ENCODE data around the gene TADA2B. TPM values are rescaled to one million over a fixed set of nuclear protein-coding genes. Genes with fewer than 3 reads are reported as not detected.

TADA2B gene
- total and polyA plus RNA-seq, 2 of the 4 experiments (the other 2 are of a cell fraction), result 6.1 to 8.6 TPM

GRCh38 chr4:7046971-7047370 lies 3.8 kb downstream of the TADA2B start:
- POLR2A ChIA-PET (ENCODE audit: unreplicated experiment), result no interaction called here

More at GRCh38 chr4:7046971-7047370, 3.8 kb downstream of the TADA2B start:
- ATAC-seq (ENCODE audit: low read depth) (no peak), DNase-seq (no peak)
- H2BK20ac ChIP-seq (ENCODE audit: low read depth, low read length), result no peak overlapping the region
- no peak overlapping the region for H4K5ac ChIP-seq (ENCODE audit: low read depth, low read length)
- H2BK5ac ChIP-seq (ENCODE audit: low read depth, low read length, poor library complexity, severe bottlenecking), result no peak overlapping the region
- H4K8ac ChIP-seq (ENCODE audit: low read depth in 2 of 2, low read length in 2 of 2), result no peak overlapping the region
- peaks cover 24% of the 10 kb centered on the region for H3K9me1 ChIP-seq (ENCODE audit: insufficient read depth, low read length)
- H3K36me3 ChIP-seq (ENCODE audit: control insufficient read depth, insufficient read depth, low read length), result peaks cover 3% of the 10 kb centered on the region; the same call in 1 of the 2 replicates
- 77% methylated on average over 8 of the region's 9 CpGs; no CpG with 5 or more reads in 1 of the 2 experiments for WGBS, 2 experiments (ENCODE audit: extremely low coverage in 2 of 2, insufficient read length in 1 of 2)
- no peak overlapping the region for H3K9ac ChIP-seq (ENCODE audit: low read depth, low read length)
- CTCF ChIA-PET, result no interaction called here
- peaks cover 12% of the 10 kb centered on the region for H3K4me1 ChIP-seq (ENCODE audit: control insufficient read depth, insufficient read depth, low read length)
- dilution Hi-C loops (cut with HindIII; ENCODE audit: low sequenced_read_pairs, unreplicated experiment) (no loop called here), in situ Hi-C loops (cut with MboI; ENCODE audit: low sequenced_read_pairs) (no loop called here), intact Hi-C loops (cut with micrococcal nuclease) (no loop called here)
- peaks cover 14 to 72% of the 10 kb centered on the region in 2 experiments; a peak in 3 of 4 replicates for H3K79me1 ChIP-seq (ENCODE audit: low read depth in 1 of 2, low read length in 2 of 2)
- no peak overlapping the region for H3K14ac ChIP-seq (replicated peaks; ENCODE audit: low read depth, low read length)
- TF ChIP-seq USF2 (IDR thresholded peaks at IDR 0.05; ENCODE audit: low read depth, low read length) (no peak), SMC3 (IDR thresholded peaks at IDR 0.05; ENCODE audit: low read depth, low read length) (no peak), MXI1 (IDR thresholded peaks at IDR 0.05; ENCODE audit: borderline replicate concordance, low read depth, low read length) (no peak), CEBPB (IDR thresholded peaks at IDR 0.05; ENCODE audit: low read depth, low read length) (no peak), RFX5 (IDR thresholded peaks at IDR 0.05; ENCODE audit: low read depth, low read length) (no peak), CHD1 (IDR thresholded peaks at IDR 0.05; ENCODE audit: low read depth, low read length) (no peak), BHLHE40 (IDR thresholded peaks at IDR 0.05; ENCODE audit: low read depth, low read length) (no peak), FOS (IDR thresholded peaks at IDR 0.05; ENCODE audit: low read depth, low read length) (no peak), RAD21 (IDR thresholded peaks at IDR 0.05; ENCODE audit: low read length) (no peak), CTCF (conservative IDR thresholded peaks at IDR 0.05; ENCODE audit: low read depth, low read length) (no peak), NFE2L2 (IDR thresholded peaks at IDR 0.05; ENCODE audit: low read depth, low read length) (no peak), MAZ (IDR thresholded peaks at IDR 0.05; ENCODE audit: borderline replicate concordance, low read depth, low read length) (no peak)
- H3K9me3 ChIP-seq (ENCODE audit: control insufficient read depth, insufficient read depth, low read length), result no peaks in the 10 kb centered on the region
- peaks cover 77% of the 10 kb centered on the region for H4K20me1 ChIP-seq (ENCODE audit: insufficient read depth, low read length)
- H3K4ac ChIP-seq (ENCODE audit: low read depth, low read length), result no peak overlapping the region
- H2AK9ac ChIP-seq (replicated peaks; ENCODE audit: low read depth, low read length, poor library complexity), result no peak overlapping the region
- H2AFZ ChIP-seq (replicated peaks; ENCODE audit: low read length, poor library complexity), result no peak overlapping the region
- H2BK15ac ChIP-seq (ENCODE audit: low read depth, low read length), result no peak overlapping the region
- H3K56ac ChIP-seq (ENCODE audit: extremely low read depth, insufficient read depth, low read length), result no peak overlapping the region
- no peak overlapping the region for H3K23ac ChIP-seq (ENCODE audit: low read depth, low read length)
- no peak overlapping the region for H3K27ac ChIP-seq (ENCODE audit: insufficient read depth, low read length)
- H3K4me2 ChIP-seq (ENCODE audit: low read depth, low read length), result no peak overlapping the region
- no peak overlapping the region for H3K18ac ChIP-seq (ENCODE audit: low read depth, low read length)
- no TSS peak for BruUV-seq (replicated peaks)
- no peaks in the 10 kb centered on the region for H3K27me3 ChIP-seq (ENCODE audit: control insufficient read depth, insufficient read depth, low read length)
- H2BK120ac ChIP-seq (ENCODE audit: low read depth, low read length), result no peak overlapping the region
- no peak overlapping the region for H3K4me3 ChIP-seq (ENCODE audit: insufficient read depth, low read depth, low read length)
- no peak overlapping the region for H2AK5ac ChIP-seq (ENCODE audit: low read depth, low read length)
- no peak overlapping the region for H4K91ac ChIP-seq (ENCODE audit: insufficient read depth, low read depth, low read length)

Data from IMR-90 (cell line).